ENCODE data around the gene IKZF4.
A peak's percentile ranks its signal among the peaks of the same experiment; 100 is the strongest.
"Not testable (repeated sequence)": the region's sequence is repeated elsewhere in the genome, so short reads cannot be mapped to it uniquely, and the experiment has no call there.

Gene IKZF4

GRCh38 chr12:56020423-56021184 is at the start of gene IKZF4:
Gene IKZF4 (plus strand): TSS chr12:56021043. CDS start chr12:56021494, 451 bp downstream.
- no peak for DNase-seq

GRCh38 chr12:55972042-55972441 is 48.8 kb upstream of the IKZF4 start:
- DNase-seq, result peak; percentile 79

- DNase-seq, result no peak
These were observed 48.4 kb upstream of the IKZF4 start for GRCh38 chr12:55972456-55972855.

- DNase-seq, result no peak
These were observed 47.8 kb upstream of the IKZF4 start for GRCh38 chr12:55972911-55973598.

- peak; percentile 100 for DNase-seq
These were observed 47.1 kb upstream of the IKZF4 start, which contains the start of gene RAB5B for GRCh38 chr12:55973599-55974307. Gene RAB5B (plus strand): TSS chr12:55974078. CDS start chr12:55986961, 12,883 bp downstream.

GRCh38 chr12:55974308-55974730 is 46.5 kb upstream of the IKZF4 start:
- peak; percentile 55 for DNase-seq

GRCh38 chr12:55978393-55978792 is 42.5 kb upstream of the IKZF4 start:
- no peak for DNase-seq

- no peak for DNase-seq
These were observed 41.8 kb upstream of the IKZF4 start for GRCh38 chr12:55979069-55979468.

- not testable (repeated sequence) for DNase-seq
These were observed 39.0 kb upstream of the IKZF4 start for GRCh38 chr12:55981882-55982281.

- no peak for DNase-seq
These were observed 38.4 kb upstream of the IKZF4 start for GRCh38 chr12:55982319-55982936.

- DNase-seq, result no peak
These were observed 37.5 kb upstream of the IKZF4 start for GRCh38 chr12:55983232-55983842.

- DNase-seq, result no peak
These were observed 36.0 kb upstream of the IKZF4 start for GRCh38 chr12:55984861-55985260.

GRCh38 chr12:55985341-55985740 is 35.5 kb upstream of the IKZF4 start:
- DNase-seq, result no peak

GRCh38 chr12:55985976-55986375 is 34.9 kb upstream of the IKZF4 start:
- DNase-seq, result not testable (repeated sequence)

- DNase-seq, result no peak
These were observed 29.7 kb upstream of the IKZF4 start for GRCh38 chr12:55991110-55991509.

GRCh38 chr12:55993230-55993853 is 27.5 kb upstream of the IKZF4 start:
- no peak for DNase-seq

- no peak for DNase-seq
These were observed 25.5 kb upstream of the IKZF4 start for GRCh38 chr12:55995366-55995765.

- DNase-seq, result peak; percentile 65
These were observed 24.6 kb upstream of the IKZF4 start for GRCh38 chr12:55996201-55996714.

GRCh38 chr12:55996715-55997534 is 23.9 kb upstream of the IKZF4 start, which contains the start of gene SUOX:
Gene SUOX (plus strand): TSS chr12:55997276. CDS start chr12:56002222, 4,946 bp downstream.
- peak; percentile 98 for DNase-seq

- DNase-seq, result no peak
These were observed 23.3 kb upstream of the IKZF4 start for GRCh38 chr12:55997535-55997859.

GRCh38 chr12:55999522-55999921 is 21.3 kb upstream of the IKZF4 start:
- DNase-seq, result not testable (repeated sequence)
